Small intestine (tissue), 7 donors: Measurements from ENCODE around the gene ZRSR2. TPM values are rescaled to one million over a fixed set of nuclear protein-coding genes. Genes with fewer than 3 reads are reported as not detected.
"Not testable (repeated sequence)": the region's sequence is repeated elsewhere in the genome, so short reads cannot be mapped to it uniquely, and the experiment has no call there.

Source experiments
- DNase-seq, 2 donors: peaks; one replicate each; pipeline versions ENCODE4 v3.0.0 to v3.0.0-alpha.2; 2013
- FAIRE-seq: peaks from 2 replicates; lab custom pipeline; 2012; peaks lifted over from hg19 to GRCh38; lab: Jason Lieb, UNC
- H3K27ac ChIP-seq, 3 donors: one replicate each; pipeline ENCODE4 v1.5.1; 2013; ENCODE audit warnings: low read length in 2 of 3, mild to moderate bottlenecking in 2 of 3, control low read depth in 1 of 3, inconsistent platforms in 1 of 3, low read depth in 1 of 3, moderate library complexity in 1 of 3
- H3K27me3 ChIP-seq, 3 donors: one replicate each; pipeline ENCODE4 v1.6.1; 2013; ENCODE audit warnings: low read length in 3 of 3, inconsistent platforms in 1 of 3; ENCODE audit not compliant: control insufficient read depth in 3 of 3, insufficient read depth in 3 of 3
- H3K36me3 ChIP-seq, 3 donors: one replicate each; pipeline ENCODE4 v1.6.1; 2013; ENCODE audit warnings: low read length in 3 of 3, inconsistent platforms in 1 of 3, low read depth in 1 of 3, mild to moderate bottlenecking in 1 of 3, moderate library complexity in 1 of 3; ENCODE audit not compliant: control insufficient read depth in 3 of 3, insufficient read depth in 2 of 3
- H3K4me1 ChIP-seq, 3 donors: one replicate each; pipeline ENCODE4 v1.6.1; 2013; ENCODE audit warnings: low read length in 2 of 3, inconsistent platforms in 1 of 3, low read depth in 1 of 3, mild to moderate bottlenecking in 1 of 3, moderate library complexity in 1 of 3; ENCODE audit not compliant: control insufficient read depth in 3 of 3, insufficient read depth in 2 of 3
- H3K4me3 ChIP-seq, 3 donors: one replicate each; pipeline ENCODE4 v1.5.1; 2013; ENCODE audit warnings: low read length in 3 of 3, control low read depth in 1 of 3, inconsistent platforms in 1 of 3, low read depth in 1 of 3, mild to moderate bottlenecking in 1 of 3, moderate library complexity in 1 of 3
- H3K9me3 ChIP-seq, 2 donors: one replicate each; pipeline ENCODE4 v1.6.1; 2013; ENCODE audit warnings: low read depth in 1 of 2, low read length in 1 of 2; ENCODE audit not compliant: control insufficient read depth in 2 of 2, insufficient read depth in 1 of 2
- WGBS, 3 donors: extraction: QIAGEN DNeasy Blood & Tissue Kit; methylation state at CpG; one replicate each; pipeline ENCODE4 v1.1.7; 2013; 5-methylcytosine and 5-hydroxymethylcytosine counted together
- polyA plus RNA-seq, 4 donors: library from polyadenylated mRNA; stranded (reverse) in 3 of 4; unstranded in 1 of 4; fragments of 200-250 nt in 3 of 4; fragments of 120-200 nt in 1 of 4; gene quantifications; one replicate each; pipeline versions ENCODE4 v1.2.1 to v1.2.3, GENCODE V29; 2013
- donor health status: healthy with polysubstance abuse.
- donor health status: control.
- donor health status: control.
- donor health status: Bipolar disorder and iron deficiency.
- donor health status: healthy.

The ZRSR2 gene
- polyA plus RNA-seq, 4 donors = 9.4 to 21.6 (median 13.5) TPM

- DNase-seq (peak in 1 of 2 donors; percentile 17), FAIRE-seq (peak; percentile 23)
- no peaks in the 10 kb centered on the region for H3K9me3 ChIP-seq
- no peaks in the 10 kb centered on the region for H3K36me3 ChIP-seq
- no peaks in the 10 kb centered on the region for H3K4me1 ChIP-seq
- no peaks in the 10 kb centered on the region for H3K27me3 ChIP-seq
- peak overlapping the region in 2 of 3 donors; percentile 37 to 89 for H3K27ac ChIP-seq
- WGBS, 3 donors = 30 to 76% (median 75%) methylated on average over 7 of the region's 7 CpGs
- no peak overlapping the region for H3K4me3 ChIP-seq
Observed at GRCh38 chrX:15749642-15750610, 40.4 kb upstream of the ZRSR2 start.

GRCh38 chrX:15750611-15751154, 39.6 kb upstream of the ZRSR2 start:
- Histone ChIP-seq H3K4me3 (no peak overlapping the region), H3K4me1 (no peaks in the 10 kb centered on the region), H3K27me3 (no peaks in the 10 kb centered on the region), H3K9me3 (no peaks in the 10 kb centered on the region), H3K36me3 (no peaks in the 10 kb centered on the region), H3K27ac (peak overlapping the region in 1 of 3 donors; percentile 92)
- 49 to 77% (median 73%) methylated on average over 5 of the region's 5 CpGs for WGBS, 3 donors
- no peak for DNase-seq
- FAIRE-seq = no peak

GRCh38 chrX:15751155-15751819, 39.0 kb upstream of the ZRSR2 start:
- no peaks in the 10 kb centered on the region for H3K27me3 ChIP-seq
- DNase-seq = peak; percentile 18 to 28
- peak; percentile 67 for FAIRE-seq
- peak overlapping the region in 1 of 3 donors; percentile 84 for H3K27ac ChIP-seq
- no peaks in the 10 kb centered on the region for H3K4me1 ChIP-seq
- no peaks in the 10 kb centered on the region for H3K36me3 ChIP-seq
- H3K4me3 ChIP-seq = no peak overlapping the region
- WGBS, 3 donors = 23 to 52% (median 50%) methylated on average over 4 of the region's 4 CpGs
- no peaks in the 10 kb centered on the region for H3K9me3 ChIP-seq

DNA sequence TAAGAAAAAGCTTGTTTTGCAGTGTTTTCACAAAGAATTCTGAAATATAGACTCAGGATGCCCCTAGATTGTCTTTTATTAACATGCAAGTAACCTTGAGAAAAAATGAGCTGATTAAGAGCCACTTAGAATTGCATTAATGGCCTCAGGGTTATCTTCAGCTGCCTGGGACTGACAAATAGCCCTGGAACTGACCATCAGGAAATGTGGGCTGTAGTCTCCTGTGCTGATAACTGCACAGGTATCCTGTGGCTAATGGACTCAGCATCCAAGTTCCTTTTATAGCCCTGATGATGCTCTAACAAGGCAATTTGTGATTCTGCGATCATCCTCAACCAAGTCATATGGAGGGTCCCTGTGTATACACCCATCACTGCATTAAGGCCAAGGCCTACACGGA, 35.2 kb upstream of the ZRSR2 start:
- no peak for FAIRE-seq

DNA sequence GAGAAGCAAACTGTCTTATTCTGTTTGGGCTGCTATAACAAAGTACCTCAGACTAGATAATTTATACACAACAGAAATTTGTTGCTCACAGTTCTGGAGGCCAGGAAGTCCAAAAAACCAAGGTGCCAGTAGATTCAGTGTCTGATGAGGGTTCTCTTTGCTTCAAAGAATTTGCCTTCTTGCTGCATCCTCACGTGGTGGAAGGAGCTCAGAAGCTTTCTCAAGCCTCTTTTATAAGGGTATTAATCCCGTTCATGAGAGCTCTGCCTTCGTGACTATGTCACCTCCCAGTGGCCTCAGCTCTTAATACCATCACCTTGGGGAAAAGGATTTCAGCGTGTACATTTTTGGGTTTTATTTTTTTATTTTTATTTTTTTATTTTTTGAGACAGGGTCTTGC, 32.1 kb upstream of the ZRSR2 start:
- no peak overlapping the region for H3K27ac ChIP-seq
- no peaks in the 10 kb centered on the region for H3K36me3 ChIP-seq
- 70 to 78% (median 74%) methylated on average over 4 of the region's 4 CpGs for WGBS, 3 donors
- FAIRE-seq = no peak
- no peak overlapping the region for H3K4me3 ChIP-seq
- H3K27me3 ChIP-seq = no peaks in the 10 kb centered on the region
- no peaks in the 10 kb centered on the region for H3K9me3 ChIP-seq
- H3K4me1 ChIP-seq = no peaks in the 10 kb centered on the region
- DNase-seq = no peak

More for the DNA sequence above, 35.2 kb upstream of the ZRSR2 start:
- Histone ChIP-seq H3K27me3 (no peaks in the 10 kb centered on the region), H3K36me3 (no peaks in the 10 kb centered on the region), H3K27ac (no peak overlapping the region), H3K4me1 (no peaks in the 10 kb centered on the region), H3K4me3 (no peak overlapping the region), H3K9me3 (no peaks in the 10 kb centered on the region)
- 87 to 94% (median 92%) methylated on average over 2 of the region's 2 CpGs for WGBS, 3 donors
- DNase-seq = no peak

GRCh38 chrX:15759886-15760285, 30.4 kb upstream of the ZRSR2 start:
- DNase-seq, FAIRE-seq, H3K4me3 ChIP-seq, H3K9me3 ChIP-seq, H3K36me3 ChIP-seq, H3K4me1 ChIP-seq, H3K27me3 ChIP-seq, H3K27ac ChIP-seq: not testable (repeated sequence)
- WGBS, 3 donors = 82 to 97% (median 83%) methylated on average over 5 to 6 of the region's 6 CpGs

DNA sequence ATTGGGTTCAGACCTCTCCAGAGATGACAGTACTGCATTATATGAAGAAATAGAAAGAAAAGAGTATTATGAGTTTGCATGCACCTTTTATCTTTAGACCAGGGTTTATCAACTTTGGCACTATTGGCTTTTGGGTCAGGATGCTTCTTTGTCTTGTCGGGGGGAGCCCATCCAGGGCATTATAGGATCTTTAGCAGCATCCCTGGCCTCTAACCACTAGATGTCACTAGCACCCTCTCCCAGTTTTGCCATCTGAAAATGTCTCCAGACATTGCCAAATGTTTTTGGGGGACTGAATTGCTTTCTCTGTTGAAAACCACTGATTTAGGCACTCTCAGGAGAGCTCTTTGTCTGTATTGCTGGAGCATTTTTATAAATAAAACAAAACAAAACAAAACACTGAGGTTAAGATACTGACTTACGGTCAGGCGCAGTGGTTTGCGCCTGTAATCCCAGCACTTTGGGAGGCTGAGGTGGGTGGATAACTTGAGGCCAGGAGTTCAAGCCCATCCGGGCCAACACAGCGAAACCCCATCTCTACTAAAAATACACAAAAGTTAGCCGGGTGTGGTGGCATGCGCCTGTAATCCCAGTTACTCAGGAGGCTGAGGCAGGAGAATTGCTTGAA, 28.6 kb upstream of the ZRSR2 start:
- peak; percentile 17 to 25 for DNase-seq
- FAIRE-seq = no peak
- Histone ChIP-seq H3K36me3 (no peaks in the 10 kb centered on the region), H3K27ac (no peak overlapping the region), H3K4me3 (no peak overlapping the region), H3K27me3 (no peaks in the 10 kb centered on the region), H3K9me3 (peaks cover 0 to 3% of the 10 kb centered on the region in 2 donors), H3K4me1 (no peaks in the 10 kb centered on the region)
- whole genome bisulfite sequencing, 3 donors = 79 to 86% (median 80%) methylated on average over 8 of the region's 8 CpGs
